ENCODE data around the gene MT2A. TPM values are rescaled to one million over a fixed set of nuclear protein-coding genes. Genes with fewer than 3 reads are reported as not detected.

Gene MT2A
- 11.5 TPM for polyA plus RNA-seq (2012; ENCODE audit: insufficient read length, low read depth)

- TF ChIP-seq POLR2AphosphoS5 (IDR thresholded peaks at IDR 0.05; ENCODE audit: low read depth, low read length) (no peak), FOXP2 (optimal IDR thresholded peaks at IDR 0.05; ENCODE audit: borderline replicate concordance, extremely low read depth, extremely low read length, insufficient read depth) (peak; percentile 66), SIN3A (IDR thresholded peaks at IDR 0.05; ENCODE audit: borderline replicate concordance, insufficient read depth, low read length) (peak; percentile 76; the same call in 1 of the 2 replicates), REST (IDR thresholded peaks at IDR 0.05; ENCODE audit: insufficient read depth in 1 of 2, low read depth in 2 of 2, low read length in 2 of 2) (no peak)
These were observed at the start of gene MT2A for GRCh38 chr16:56608043-56608875. MT2A (plus strand) TSS chr16:56608584; CDS start chr16:56608656, 72 bp downstream.

- no peak for TF ChIP-seq TAF1 (IDR thresholded peaks at IDR 0.05; ENCODE audit: borderline replicate concordance, insufficient read depth, low read length)
- TF ChIP-seq REST (IDR thresholded peaks at IDR 0.05; ENCODE audit: insufficient read depth in 1 of 2, low read depth in 2 of 2, low read length in 2 of 2) = no peak
- TF ChIP-seq POLR2AphosphoS5 (IDR thresholded peaks at IDR 0.05; ENCODE audit: low read depth, low read length) = no peak
- TF ChIP-seq SIN3A (IDR thresholded peaks at IDR 0.05; ENCODE audit: borderline replicate concordance, insufficient read depth, low read length) = no peak
- TF ChIP-seq FOXP2 (optimal IDR thresholded peaks at IDR 0.05; ENCODE audit: borderline replicate concordance, extremely low read depth, extremely low read length, insufficient read depth) = no peak
These were observed 49.3 kb upstream of the MT2A start for GRCh38 chr16:56559109-56559508.

- TF ChIP-seq FOXP2 (optimal IDR thresholded peaks at IDR 0.05; ENCODE audit: borderline replicate concordance, extremely low read depth, extremely low read length, insufficient read depth) (no peak), REST (IDR thresholded peaks at IDR 0.05; ENCODE audit: insufficient read depth in 1 of 2, low read depth in 2 of 2, low read length in 2 of 2) (no peak), SIN3A (IDR thresholded peaks at IDR 0.05; ENCODE audit: borderline replicate concordance, insufficient read depth, low read length) (no peak), TAF1 (IDR thresholded peaks at IDR 0.05; ENCODE audit: borderline replicate concordance, insufficient read depth, low read length) (no peak), POLR2AphosphoS5 (IDR thresholded peaks at IDR 0.05; ENCODE audit: low read depth, low read length) (no peak)
These were observed 47.9 kb upstream of the MT2A start for GRCh38 chr16:56560447-56560846.

GRCh38 chr16:56561126-56561525 is 47.3 kb upstream of the MT2A start:
- TF ChIP-seq FOXP2 (optimal IDR thresholded peaks at IDR 0.05; ENCODE audit: borderline replicate concordance, extremely low read depth, extremely low read length, insufficient read depth) = no peak
- no peak for TF ChIP-seq TAF1 (IDR thresholded peaks at IDR 0.05; ENCODE audit: borderline replicate concordance, insufficient read depth, low read length)
- TF ChIP-seq REST (IDR thresholded peaks at IDR 0.05; ENCODE audit: insufficient read depth in 1 of 2, low read depth in 2 of 2, low read length in 2 of 2) = no peak
- TF ChIP-seq SIN3A (IDR thresholded peaks at IDR 0.05; ENCODE audit: borderline replicate concordance, insufficient read depth, low read length) = no peak

Data from PFSK-1 (cell line).